Activated T-cell treated with anti-CD3 and anti-CD28 coated beads, Interleukin-2, amount 50 U/mL, for 4 hours (primary cell): Measurements from ENCODE around the gene SRCAP. TPM values are rescaled to one million over a fixed set of nuclear protein-coding genes. Genes with fewer than 3 reads are reported as not detected.

ENCODE experiments used
- ATAC-seq, 2 donors: fragments of 200-7000 bp; cut with Tn5 transposase; one replicate each; pipeline ENCODE4 v1.10.0; 2021
- DNase-seq: peaks from one replicate; pipeline ENCODE4 v3.0.0-alpha.2; 2020
- H3K27me3 Mint-ChIP-seq: one replicate; pipeline ENCODE4 v1.8.0; 2021; ENCODE audit warnings: low read depth, mixed read lengths
- H3K36me3 Mint-ChIP-seq: one replicate; pipeline ENCODE4 v1.8.0; 2022; ENCODE audit warnings: mixed read lengths; ENCODE audit not compliant: insufficient read depth
- H3K4me1 Mint-ChIP-seq: one replicate; pipeline ENCODE4 v1.8.0; 2021; ENCODE audit warnings: low read depth, mixed read lengths
- H3K4me3 Mint-ChIP-seq: one replicate; pipeline ENCODE4 v1.8.0; 2021; ENCODE audit warnings: mild to moderate bottlenecking, moderate library complexity, mixed read lengths
- H3K9me3 Mint-ChIP-seq: one replicate; pipeline ENCODE4 v1.8.0; 2021; ENCODE audit warnings: mixed read lengths
- total RNA-seq, 3 donors: library from RNA; stranded (reverse); gene quantifications; one replicate each; pipeline ENCODE4 v1.2.1, GENCODE V29; 2021

The SRCAP gene
- total RNA-seq, 3 donors from 2014 or later = 86.3 to 100 (median 96.5) TPM

DNA sequence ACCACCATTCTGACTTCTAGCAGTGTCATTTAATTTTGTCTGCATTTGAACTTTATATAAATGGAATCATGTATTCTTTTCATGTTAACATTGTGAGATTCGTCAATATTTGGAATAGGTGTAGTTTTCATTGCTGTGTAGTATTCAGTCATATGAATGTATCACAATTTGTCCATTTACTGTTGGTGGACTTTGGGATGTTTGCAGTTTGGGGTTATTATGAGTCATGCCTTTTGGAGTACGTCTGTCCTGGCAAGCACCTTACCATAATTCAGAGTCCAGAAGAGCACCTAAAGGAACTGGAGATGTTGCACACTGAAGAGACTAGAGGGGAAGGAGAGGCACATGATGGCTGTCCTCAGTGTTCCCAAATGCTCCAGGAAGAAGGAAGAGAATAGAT is 46.1 kb downstream of the SRCAP start:
- H3K4me3 Mint-ChIP-seq = no peak overlapping the region
- H3K9me3 Mint-ChIP-seq = no peaks in the 10 kb centered on the region
- peaks cover 28% of the 10 kb centered on the region for H3K4me1 Mint-ChIP-seq
- no peak for ATAC-seq
- peaks cover 23% of the 10 kb centered on the region for H3K36me3 Mint-ChIP-seq
- H3K27me3 Mint-ChIP-seq = no peaks in the 10 kb centered on the region
- DNase-seq = no peak

DNA sequence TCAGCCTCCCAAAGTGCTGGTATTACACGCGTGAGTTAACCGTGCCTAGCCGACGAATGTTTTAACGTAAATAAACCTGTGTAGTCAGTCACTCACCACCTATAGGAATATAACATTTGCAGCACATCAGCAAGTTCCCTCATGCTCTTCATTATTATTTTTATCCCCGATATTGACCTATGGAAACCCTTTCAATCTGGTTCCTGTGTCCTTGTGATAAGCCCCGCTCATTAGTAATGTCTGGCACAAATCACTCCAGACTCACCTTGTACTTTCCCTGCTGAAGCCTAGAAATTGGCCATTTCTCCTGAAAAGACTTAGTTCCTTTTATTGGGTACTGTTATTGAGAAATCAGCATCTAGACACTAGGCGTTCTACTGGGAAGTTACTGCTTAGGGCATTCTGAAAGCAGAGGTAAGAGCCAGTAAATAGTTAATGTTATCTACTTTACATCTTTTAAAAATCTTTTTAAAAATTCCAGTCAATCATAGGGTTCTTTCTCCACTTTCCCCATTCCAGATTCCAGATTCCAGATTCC is 47.7 kb downstream of the SRCAP start:
- no peak for ATAC-seq
- Mint-ChIP-seq H3K9me3 (no peaks in the 10 kb centered on the region), H3K4me1 (peaks cover 18% of the 10 kb centered on the region), H3K27me3 (no peaks in the 10 kb centered on the region), H3K4me3 (no peak overlapping the region), H3K36me3 (peaks cover 22% of the 10 kb centered on the region)
- DNase-seq = no peak

GRCh38 chr16:30747331-30747730 is 48.4 kb downstream of the SRCAP start:
- DNase-seq (no peak), ATAC-seq (no peak)
- Mint-ChIP-seq H3K4me3 (peak overlapping the region; percentile 91), H3K27me3 (no peaks in the 10 kb centered on the region), H3K4me1 (peaks cover 17% of the 10 kb centered on the region), H3K36me3 (peaks cover 16% of the 10 kb centered on the region), H3K9me3 (no peaks in the 10 kb centered on the region)

DNA sequence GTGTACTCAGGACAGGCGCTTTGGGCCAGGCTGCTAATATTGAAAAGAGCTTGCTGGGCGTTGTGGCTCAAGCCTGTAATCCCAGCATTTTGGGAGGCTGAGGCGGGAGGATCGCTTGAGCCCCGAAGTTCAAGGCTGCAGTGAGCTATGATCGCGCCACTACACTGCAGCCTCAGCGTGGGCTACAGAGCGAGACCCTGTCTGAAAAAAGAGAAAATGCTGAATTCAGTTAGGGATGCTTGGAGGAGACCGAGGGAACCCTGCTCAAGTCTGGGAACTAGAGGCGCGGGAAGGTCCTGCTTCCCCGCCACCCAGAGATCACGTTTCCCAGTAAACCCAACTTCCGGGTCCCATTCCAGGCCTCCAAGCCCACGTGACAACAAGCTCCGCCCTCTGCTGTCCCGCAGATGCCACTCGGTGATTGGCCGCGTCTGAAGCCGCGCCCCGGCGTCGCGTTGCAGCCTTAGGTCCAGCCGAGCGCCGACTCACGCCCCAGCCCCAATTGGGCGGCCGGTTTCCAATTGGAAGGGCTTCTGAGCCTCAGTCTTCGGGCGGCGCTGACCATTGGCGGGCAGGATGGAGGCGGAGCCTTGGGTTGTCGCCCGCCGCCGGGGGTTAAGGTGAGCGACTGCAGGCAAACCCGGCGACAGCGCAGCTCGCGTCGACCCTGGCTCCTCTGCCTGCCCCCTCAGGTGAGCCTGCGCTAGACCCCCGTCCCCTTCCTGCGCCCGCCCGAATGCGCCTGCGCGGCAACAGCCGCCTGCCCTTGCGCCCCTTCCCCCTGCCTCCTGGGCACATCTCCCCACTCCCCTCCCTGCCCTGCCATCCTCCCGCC is 49.0 kb downstream of the SRCAP start, which contains the start of gene PHKG2:
PHKG2 (plus strand) TSS at position 627 of the 835 bp plus-strand sequence. CDS start 396 bp downstream, outside the sequence.
- peak; percentile 98 for ATAC-seq
- Mint-ChIP-seq H3K4me3 (peak within 1 kb of the TSS; percentile 91), H3K27me3 (no peaks in the 10 kb centered on the region)

DNA sequence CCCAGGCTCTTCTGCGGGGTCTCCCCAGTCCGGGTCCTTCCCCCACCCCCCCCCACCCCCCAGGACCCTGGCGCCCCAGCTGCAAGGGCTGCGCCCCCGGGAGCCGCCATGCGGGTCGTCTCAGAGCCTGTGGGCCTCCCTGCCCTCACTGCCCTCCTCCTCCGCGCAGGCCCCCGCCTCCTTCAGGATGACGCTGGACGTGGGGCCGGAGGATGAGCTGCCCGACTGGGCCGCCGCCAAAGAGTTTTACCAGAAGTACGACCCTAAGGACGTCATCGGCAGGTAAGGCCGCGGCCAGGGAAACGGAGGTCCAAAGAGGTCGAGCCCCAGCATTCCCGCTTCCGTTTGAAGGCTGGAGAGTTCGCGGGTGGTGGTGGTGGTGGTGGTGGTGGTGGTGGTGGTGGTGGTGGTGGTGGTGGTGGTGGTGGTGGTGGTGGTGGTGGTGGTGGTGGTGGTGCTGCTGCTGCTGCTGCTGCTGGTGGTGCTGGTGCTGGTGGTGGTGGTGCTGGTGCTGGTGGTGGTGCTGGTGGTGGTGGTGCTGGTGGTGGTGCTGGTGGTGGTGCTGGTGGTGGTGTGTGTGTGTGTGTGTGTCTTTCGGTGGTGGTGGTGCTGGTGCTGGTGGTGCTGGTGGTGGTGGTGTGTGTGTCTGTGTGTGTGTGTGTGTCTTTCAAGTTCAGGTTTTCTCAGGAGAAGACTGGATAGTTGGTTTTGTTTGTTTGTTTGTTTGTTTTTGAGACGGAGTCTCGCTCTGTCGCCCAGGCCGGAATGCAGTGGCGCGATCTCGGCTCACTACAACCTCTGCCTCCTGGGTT is 49.9 kb downstream of the SRCAP start:
- Mint-ChIP-seq H3K4me3 (peak overlapping the region; percentile 91), H3K36me3 (peaks cover 12% of the 10 kb centered on the region), H3K9me3 (no peaks in the 10 kb centered on the region), H3K4me1 (peaks cover 17% of the 10 kb centered on the region), H3K27me3 (no peaks in the 10 kb centered on the region)
- DNase-seq (no peak), ATAC-seq (peak; percentile 22)

More for the DNA sequence above, 49.0 kb downstream of the SRCAP start, which contains the start of gene PHKG2:
- Mint-ChIP-seq H3K4me1 (peaks cover 17% of the 10 kb centered on the region), H3K36me3 (peaks cover 16% of the 10 kb centered on the region), H3K9me3 (no peaks in the 10 kb centered on the region)
- peak; percentile 87 for DNase-seq

DNA sequence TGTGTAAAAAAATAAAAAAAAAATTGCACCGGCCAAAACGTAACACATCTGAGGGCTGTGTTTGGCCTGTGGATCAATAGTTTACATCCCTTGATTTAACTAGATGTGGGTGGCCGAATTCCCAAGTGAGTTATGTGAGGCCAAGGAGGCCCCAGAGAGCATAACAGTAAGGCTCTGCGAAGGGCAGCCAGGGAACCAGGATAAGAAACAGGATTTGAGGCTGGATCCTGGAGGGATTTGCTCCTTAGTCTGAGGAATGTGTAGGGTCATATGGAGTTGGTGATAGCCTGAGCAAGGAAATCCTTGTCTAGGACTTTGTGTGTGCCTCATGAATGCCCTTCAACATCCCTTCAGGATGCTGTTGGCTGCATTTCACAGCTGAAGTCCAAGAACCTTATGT is 51.2 kb downstream of the SRCAP start:
- Mint-ChIP-seq H3K4me1 (peaks cover 17% of the 10 kb centered on the region), H3K27me3 (no peaks in the 10 kb centered on the region), H3K9me3 (no peaks in the 10 kb centered on the region), H3K36me3 (peaks cover 7% of the 10 kb centered on the region), H3K4me3 (peak overlapping the region; percentile 26)
- DNase-seq = no peak
- no peak for ATAC-seq

- ATAC-seq (no peak), DNase-seq (no peak)
- peaks cover 6% of the 10 kb centered on the region for H3K36me3 Mint-ChIP-seq
- no peak overlapping the region for H3K4me3 Mint-ChIP-seq
- H3K27me3 Mint-ChIP-seq = no peaks in the 10 kb centered on the region
- peaks cover 17% of the 10 kb centered on the region for H3K4me1 Mint-ChIP-seq
- H3K9me3 Mint-ChIP-seq = no peaks in the 10 kb centered on the region
Observed at GRCh38 chr16:30750876-30751465, 52.0 kb downstream of the SRCAP start.

GRCh38 chr16:30753596-30753995 is 54.6 kb downstream of the SRCAP start:
- H3K4me3 Mint-ChIP-seq = no peak overlapping the region
- no peaks in the 10 kb centered on the region for H3K27me3 Mint-ChIP-seq
- DNase-seq (no peak), ATAC-seq (no peak)
- H3K36me3 Mint-ChIP-seq = peaks cover 8% of the 10 kb centered on the region
- H3K9me3 Mint-ChIP-seq = no peaks in the 10 kb centered on the region
- H3K4me1 Mint-ChIP-seq = peaks cover 7% of the 10 kb centered on the region

DNA sequence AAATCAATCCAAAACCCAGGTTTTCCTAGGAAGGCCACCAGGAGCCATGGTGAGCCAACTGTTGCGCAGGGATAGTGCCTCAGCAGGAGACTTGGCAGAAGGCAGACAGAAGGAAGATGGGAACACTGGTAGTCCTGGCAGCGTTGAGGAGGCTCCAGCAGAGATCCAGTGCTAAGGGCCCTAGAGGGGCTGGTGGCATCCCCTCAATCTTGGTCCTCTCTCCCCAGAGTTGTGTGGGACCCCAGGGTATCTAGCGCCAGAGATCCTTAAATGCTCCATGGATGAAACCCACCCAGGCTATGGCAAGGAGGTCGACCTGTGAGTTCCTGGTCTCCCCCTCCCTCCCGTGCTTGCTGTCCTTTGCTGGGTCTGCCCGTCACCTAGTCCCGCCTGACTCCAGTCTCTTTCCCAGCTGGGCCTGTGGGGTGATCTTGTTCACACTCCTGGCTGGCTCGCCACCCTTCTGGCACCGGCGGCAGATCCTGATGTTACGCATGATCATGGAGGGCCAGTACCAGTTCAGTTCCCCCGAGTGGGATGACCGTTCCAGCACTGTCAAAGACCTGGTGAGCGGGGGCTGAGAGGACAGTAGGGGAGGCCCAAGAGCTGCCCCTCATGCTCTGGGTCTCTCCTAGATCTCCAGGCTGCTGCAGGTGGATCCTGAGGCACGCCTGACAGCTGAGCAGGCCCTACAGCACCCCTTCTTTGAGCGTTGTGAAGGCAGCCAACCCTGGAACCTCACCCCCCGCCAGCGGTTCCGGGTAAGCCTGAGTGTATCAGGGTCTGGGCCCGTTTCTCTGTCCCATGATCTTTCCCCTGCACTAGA is 57.2 kb downstream of the SRCAP start:
- ATAC-seq (no peak), DNase-seq (no peak)
- Mint-ChIP-seq H3K9me3 (no peaks in the 10 kb centered on the region), H3K4me1 (peaks cover 8% of the 10 kb centered on the region), H3K27me3 (no peaks in the 10 kb centered on the region), H3K4me3 (no peak overlapping the region), H3K36me3 (peaks cover 7% of the 10 kb centered on the region)

DNA sequence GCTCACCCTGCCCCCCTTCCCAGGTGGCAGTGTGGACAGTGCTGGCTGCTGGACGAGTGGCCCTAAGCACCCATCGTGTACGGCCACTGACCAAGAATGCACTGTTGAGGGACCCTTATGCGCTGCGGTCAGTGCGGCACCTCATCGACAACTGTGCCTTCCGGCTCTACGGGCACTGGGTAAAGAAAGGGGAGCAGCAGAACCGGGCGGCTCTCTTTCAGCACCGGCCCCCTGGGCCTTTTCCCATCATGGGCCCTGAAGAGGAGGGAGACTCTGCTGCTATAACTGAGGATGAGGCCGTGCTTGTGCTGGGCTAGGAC is 57.8 kb downstream of the SRCAP start:
- ATAC-seq (no peak), DNase-seq (no peak)
- Mint-ChIP-seq H3K4me1 (peaks cover 9% of the 10 kb centered on the region), H3K27me3 (no peaks in the 10 kb centered on the region), H3K36me3 (peaks cover 2% of the 10 kb centered on the region), H3K9me3 (no peaks in the 10 kb centered on the region), H3K4me3 (no peak overlapping the region)

DNA sequence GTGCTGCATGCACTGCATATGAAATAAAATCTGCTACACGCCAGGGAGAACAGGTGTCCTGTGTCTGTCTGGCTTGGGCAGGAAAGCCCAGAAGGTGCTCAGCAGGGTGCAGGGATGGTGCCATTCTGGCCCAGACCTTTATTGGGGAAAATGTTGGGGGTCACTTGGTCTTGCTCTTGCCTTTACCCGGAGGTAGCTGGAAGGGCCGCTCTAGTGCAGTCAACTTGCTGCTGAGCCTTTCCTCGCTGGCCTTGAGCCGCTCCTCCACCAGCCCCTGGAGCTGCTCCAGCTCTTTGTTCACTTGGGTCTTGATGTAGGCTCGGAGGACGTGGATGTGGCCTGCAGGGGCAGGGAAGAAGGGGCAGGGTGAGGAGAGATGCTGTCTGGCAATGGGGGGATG is 58.3 kb downstream of the SRCAP start:
- no peaks in the 10 kb centered on the region for H3K9me3 Mint-ChIP-seq
- DNase-seq (no peak), ATAC-seq (no peak)
- peaks cover 9% of the 10 kb centered on the region for H3K4me1 Mint-ChIP-seq
- no peak overlapping the region for H3K4me3 Mint-ChIP-seq
- peaks cover 2% of the 10 kb centered on the region for H3K36me3 Mint-ChIP-seq
- no peaks in the 10 kb centered on the region for H3K27me3 Mint-ChIP-seq

- no peaks in the 10 kb centered on the region for H3K9me3 Mint-ChIP-seq
- no peaks in the 10 kb centered on the region for H3K27me3 Mint-ChIP-seq
- peaks cover 23% of the 10 kb centered on the region for H3K4me1 Mint-ChIP-seq
- ATAC-seq (no peak), DNase-seq (no peak)
- peaks cover 10% of the 10 kb centered on the region for H3K36me3 Mint-ChIP-seq
- H3K4me3 Mint-ChIP-seq = no peak overlapping the region
Observed at GRCh38 chr16:30758988-30759491, 60.1 kb downstream of the SRCAP start.

DNA sequence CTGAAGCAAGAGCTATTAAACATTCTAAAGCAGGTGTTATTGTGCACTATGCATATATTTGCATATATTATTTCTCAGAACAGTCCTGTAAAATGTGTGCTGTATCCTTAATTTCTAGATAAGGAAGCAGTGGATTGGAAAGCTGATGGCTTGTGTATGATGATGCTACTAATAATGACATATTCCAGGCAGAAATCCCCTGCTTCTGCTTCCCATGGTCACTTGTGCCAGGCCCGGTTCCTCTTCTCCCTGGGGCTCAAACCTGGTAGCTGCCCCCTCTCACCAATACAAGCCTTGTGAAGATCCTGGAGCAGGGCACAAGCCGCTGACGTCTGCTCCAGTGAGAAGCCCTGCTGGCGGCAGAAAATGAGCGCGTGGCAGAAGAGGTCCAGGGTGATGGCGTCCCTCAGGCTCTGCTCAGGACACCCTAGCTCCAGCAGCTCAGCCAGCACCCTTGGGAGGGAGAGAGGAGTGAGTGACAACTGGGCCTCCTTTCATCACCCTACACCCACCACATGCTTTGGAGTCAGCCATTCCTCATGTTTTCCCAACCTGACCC is 61.1 kb downstream of the SRCAP start:
- ATAC-seq (no peak), DNase-seq (no peak)
- no peaks in the 10 kb centered on the region for H3K27me3 Mint-ChIP-seq
- H3K9me3 Mint-ChIP-seq = no peaks in the 10 kb centered on the region
- peaks cover 23% of the 10 kb centered on the region for H3K4me1 Mint-ChIP-seq
- peak overlapping the region; percentile 21 for H3K4me3 Mint-ChIP-seq
- H3K36me3 Mint-ChIP-seq = peaks cover 13% of the 10 kb centered on the region
